KOPT-K1 (cell line): ENCODE data around the gene SYT1.
"Not testable (repeated sequence)": the region's sequence is repeated elsewhere in the genome, so short reads cannot be mapped to it uniquely, and the experiment has no call there.

Experiments used
- H3K27ac ChIP-seq: fragments of 200-600 bp; sonication (generic); 2 replicates; pipeline ENCODE4 v1.5.1; 2016; ENCODE audit warnings: antibody characterized with exemption, mild to moderate bottlenecking, low read depth, low read length; ENCODE audit not compliant: poor library complexity, severe bottlenecking
- H3K36me3 ChIP-seq: fragments of 200-600 bp; sonication (generic); 2 replicates; pipeline ENCODE4 v1.5.1; 2017; ENCODE audit warnings: antibody characterized with exemption, mild to moderate bottlenecking, low read length, moderate library complexity; ENCODE audit not compliant: insufficient read depth
- H3K9me3 ChIP-seq: fragments of 200-600 bp; sonication (generic); 2 replicates; pipeline ENCODE4 v1.5.1; 2017; ENCODE audit warnings: antibody characterized with exemption, low read length, mild to moderate bottlenecking; ENCODE audit not compliant: insufficient read depth, poor library complexity, severe bottlenecking

The SYT1 gene

DNA sequence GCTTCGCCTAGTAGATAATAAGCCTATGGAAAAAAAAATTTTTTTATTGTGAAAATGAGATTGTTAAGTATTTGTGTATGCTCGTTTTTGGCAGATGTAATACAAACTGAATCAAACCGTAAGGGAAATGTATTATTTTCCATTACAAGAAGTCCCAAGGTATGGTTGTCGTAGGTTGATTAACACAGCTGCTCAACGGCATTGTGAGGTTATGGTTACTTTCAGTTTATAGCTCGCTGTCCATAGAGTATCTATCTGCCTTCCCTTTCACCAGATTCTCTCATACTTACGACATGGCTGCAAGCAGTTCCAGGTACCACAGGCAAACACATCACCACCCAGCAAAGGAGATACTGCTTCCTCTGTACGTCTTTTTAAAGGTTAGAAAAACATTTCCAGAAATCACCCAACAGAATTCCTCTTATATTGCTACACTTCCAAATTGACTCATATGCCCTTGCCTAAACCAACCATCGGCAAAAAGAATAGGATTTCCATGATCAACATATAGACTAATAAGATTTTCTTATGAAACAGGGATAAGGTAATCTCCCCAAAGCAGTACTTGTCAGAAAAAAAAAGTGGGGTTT, 338.6 kb downstream of the SYT1 start:
- Histone ChIP-seq H3K9me3 (no peaks in the 10 kb centered on the region), H3K36me3 (no peaks in the 10 kb centered on the region), H3K27ac (no peak overlapping the region)

DNA sequence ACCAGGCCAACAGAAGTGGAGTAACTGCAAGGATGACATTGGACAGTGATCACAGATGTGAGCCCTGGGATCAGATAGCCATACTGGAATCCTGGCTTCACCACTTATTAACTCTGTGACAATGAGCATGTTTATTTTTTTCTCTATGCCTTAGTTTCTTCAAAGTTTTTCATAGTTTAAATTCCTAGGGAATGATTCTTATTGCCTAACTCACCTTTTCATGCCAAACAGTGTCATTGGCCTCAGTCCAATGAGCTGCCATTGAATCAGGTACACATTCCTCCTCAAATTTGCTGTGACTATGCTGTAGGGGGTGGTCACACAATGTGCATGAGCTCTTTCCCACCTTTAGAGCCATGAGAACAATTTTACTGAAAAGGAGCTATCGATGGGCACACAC, 342.3 kb downstream of the SYT1 start:
- no peaks in the 10 kb centered on the region for H3K36me3 ChIP-seq
- no peak overlapping the region for H3K27ac ChIP-seq
- H3K9me3 ChIP-seq, result peaks cover 3% of the 10 kb centered on the region

DNA sequence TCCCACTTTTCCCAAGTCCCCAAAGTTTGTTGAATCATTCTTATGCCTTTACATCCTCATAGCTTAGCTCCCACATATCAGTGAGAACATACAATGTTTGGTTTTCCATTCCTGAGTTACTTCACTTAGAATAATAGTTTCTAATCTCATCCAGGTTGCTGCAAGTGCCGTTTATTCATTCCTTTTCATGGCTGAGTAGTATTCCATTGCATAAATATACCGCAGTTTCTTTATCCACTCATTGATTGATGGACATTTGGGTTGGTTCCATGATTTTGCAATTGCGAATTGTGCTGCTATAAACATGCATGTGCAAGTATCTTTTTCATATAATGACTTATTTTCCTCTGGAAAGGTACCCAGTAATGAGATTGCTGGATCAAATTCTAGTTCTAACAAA, 345.8 kb downstream of the SYT1 start:
- H3K36me3 ChIP-seq, H3K27ac ChIP-seq, H3K9me3 ChIP-seq: not testable (repeated sequence)

DNA sequence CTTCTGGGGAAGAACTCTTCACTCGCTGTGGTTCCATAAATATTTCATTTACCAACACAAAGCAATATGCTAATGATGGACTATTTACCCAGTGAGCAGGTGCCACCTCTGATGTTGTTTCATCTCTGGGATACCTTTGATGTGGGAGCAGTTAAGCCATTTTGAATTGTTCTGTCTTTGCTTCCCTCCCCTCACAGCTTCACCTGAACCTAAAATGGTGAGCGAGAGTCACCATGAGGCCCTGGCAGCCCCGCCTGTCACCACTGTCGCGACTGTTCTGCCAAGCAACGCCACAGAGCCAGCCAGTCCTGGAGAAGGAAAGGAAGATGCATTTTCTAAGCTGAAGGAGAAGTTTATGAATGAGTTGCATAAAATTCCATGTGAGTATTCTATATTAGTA, 352.7 kb downstream of the SYT1 start:
- peaks cover 53% of the 10 kb centered on the region for H3K9me3 ChIP-seq
- H3K36me3 ChIP-seq, result peaks cover 12% of the 10 kb centered on the region
- no peak overlapping the region for H3K27ac ChIP-seq

DNA sequence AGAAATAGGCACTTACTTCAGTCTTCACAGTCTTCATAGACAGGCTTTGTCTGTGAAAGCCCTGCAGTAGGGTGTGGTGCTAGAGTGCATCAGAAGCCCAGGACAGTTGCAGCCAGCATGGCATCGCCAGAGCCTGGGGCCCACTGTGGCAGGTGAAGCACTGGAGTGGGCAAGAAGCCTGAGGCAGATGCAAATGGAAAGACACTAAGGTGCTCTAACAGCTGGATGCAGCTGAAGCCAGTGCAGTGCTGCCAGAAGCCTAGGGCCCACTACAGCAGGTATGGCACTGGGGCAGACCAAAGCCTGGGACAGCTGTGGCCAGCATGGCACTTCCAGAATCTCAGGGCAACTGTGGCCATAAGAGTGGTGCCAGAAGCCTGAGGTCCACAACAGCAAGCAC, 358.6 kb downstream of the SYT1 start:
- Histone ChIP-seq H3K9me3 (peaks cover 50% of the 10 kb centered on the region), H3K36me3 (peaks cover 11% of the 10 kb centered on the region), H3K27ac (peak overlapping the region; percentile 97)

DNA sequence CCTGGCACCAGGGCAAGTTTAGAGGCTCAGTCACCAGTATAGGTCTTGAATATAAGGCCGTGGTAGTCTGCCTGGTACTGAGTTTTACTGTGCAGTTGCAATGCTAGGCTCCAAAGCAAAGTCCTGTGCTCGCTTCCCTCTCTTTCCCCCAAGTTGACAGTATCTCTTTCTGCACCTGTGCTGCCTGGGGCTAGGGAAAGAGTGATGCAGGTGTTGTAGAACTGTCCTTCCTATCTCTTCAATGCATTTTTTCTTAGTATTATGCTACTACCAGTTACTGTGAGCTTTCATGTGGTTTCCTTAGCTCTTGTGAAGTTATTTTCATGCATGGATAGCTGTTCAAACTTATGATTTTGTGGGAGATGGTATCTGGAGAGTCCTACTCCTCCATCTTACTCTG, 359.2 kb downstream of the SYT1 start:
- peaks cover 5% of the 10 kb centered on the region; the same call in 1 of the 2 replicates for H3K36me3 ChIP-seq
- H3K27ac ChIP-seq, result peak overlapping the region; percentile 97
- peaks cover 45% of the 10 kb centered on the region for H3K9me3 ChIP-seq

DNA sequence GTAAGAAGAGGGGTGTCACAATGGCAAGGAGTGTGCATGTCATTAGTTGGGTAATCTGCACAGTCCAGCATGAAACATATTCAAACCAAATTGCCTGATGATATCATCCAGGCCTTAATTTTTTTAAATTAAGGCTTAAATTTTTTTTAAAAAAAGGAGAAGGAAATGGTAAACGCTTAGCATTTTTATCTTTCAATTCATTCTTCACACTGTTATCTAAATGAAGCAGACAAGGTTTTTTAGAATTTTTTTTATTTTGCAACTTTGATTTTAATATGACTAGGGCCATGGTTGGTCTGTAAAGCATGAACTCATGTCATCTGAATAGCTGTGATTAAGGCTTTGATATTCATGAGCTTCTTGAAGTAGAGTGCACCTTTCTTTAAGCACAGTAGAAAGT, 362.5 kb downstream of the SYT1 start:
- no peaks in the 10 kb centered on the region for H3K36me3 ChIP-seq
- peaks cover 12% of the 10 kb centered on the region for H3K9me3 ChIP-seq
- no peak overlapping the region for H3K27ac ChIP-seq

DNA sequence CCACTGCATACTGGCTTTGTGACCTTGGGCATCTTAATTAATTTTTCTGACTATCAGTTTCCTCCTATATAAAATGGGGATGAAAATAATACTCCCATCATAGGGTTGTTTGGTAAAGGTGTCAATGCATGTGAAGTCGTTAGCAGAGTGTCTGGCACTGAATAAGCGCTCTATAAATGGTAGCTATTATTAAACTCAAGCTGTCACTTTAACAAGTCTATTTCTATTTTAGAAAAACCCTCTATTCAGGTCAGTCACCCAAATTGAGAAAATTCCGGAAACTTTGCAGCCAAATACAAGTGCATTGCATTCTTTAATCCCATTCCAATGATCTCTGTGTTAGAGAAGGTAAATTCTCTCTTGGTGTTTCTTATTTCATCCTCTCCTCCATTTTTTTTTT, 363.1 kb downstream of the SYT1 start:
- Histone ChIP-seq H3K36me3 (no peaks in the 10 kb centered on the region), H3K9me3 (peaks cover 6% of the 10 kb centered on the region), H3K27ac (no peak overlapping the region)

DNA sequence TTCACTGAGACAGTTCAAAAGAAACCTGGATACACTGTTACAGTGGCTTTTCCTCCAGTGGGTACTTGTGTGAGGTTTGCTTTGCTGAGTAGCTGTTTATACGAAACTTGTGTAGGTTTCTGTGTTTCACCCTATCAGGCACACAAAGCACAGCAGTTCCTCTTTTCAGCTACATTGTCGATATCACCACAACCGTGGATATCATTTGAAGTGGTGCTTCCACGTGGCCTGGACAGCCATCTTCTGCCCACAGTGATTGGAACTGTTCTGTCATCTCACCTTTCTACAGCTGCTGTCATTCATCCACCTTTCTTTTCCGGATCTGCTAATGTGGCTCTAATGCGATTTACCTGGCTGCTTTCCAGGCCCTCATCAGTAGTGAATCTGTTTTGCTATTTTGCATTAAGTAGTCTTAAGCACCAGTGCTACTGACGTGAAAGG, 368.8 kb downstream of the SYT1 start:
- H3K27ac ChIP-seq, result peak overlapping the region; percentile 37
- H3K9me3 ChIP-seq, result no peaks in the 10 kb centered on the region
- no peaks in the 10 kb centered on the region for H3K36me3 ChIP-seq

DNA sequence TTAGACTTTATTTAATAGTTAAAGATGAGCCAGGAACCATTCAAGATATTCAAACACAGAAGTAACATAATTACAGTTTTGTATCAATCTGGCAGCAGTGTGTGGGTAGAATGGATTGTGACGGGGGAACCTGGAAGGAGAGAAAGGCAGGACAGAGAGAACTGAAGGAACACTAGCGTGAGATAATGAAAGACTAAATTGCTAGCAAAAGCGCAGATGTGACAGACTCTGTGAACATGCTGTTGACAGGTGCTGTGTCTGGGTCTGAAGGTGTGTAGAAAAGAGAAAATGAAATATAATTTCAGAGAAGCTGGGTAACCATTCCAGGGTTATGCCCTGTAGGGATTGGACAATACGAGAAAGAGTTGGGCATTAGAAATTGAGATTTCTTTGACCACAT, 372.3 kb downstream of the SYT1 start:
- Histone ChIP-seq H3K9me3 (peaks cover 3% of the 10 kb centered on the region), H3K36me3 (no peaks in the 10 kb centered on the region), H3K27ac (no peak overlapping the region)

DNA sequence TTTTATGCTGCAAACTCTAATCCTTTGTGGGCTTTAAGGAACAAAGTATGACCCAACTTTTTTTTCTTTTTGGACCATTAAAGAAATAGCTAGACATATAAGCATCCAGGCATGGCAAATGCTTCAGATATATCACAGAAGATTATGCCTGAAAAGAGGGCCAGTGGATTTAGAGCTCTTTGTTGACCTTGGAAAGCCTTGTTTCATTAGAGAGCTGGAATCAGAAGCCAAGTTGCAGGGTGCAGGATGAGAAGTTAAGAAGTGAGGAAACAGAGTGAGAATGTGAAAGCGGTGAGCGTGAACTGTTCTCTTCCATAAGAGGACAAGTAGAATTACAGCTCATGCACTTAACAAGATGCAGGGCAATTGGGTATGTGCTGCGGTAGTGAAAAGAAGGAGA, 373.7 kb downstream of the SYT1 start:
- H3K36me3 ChIP-seq, result no peaks in the 10 kb centered on the region; the same call in 1 of the 2 replicates
- H3K27ac ChIP-seq, result no peak overlapping the region
- H3K9me3 ChIP-seq, result peaks cover 16% of the 10 kb centered on the region

DNA sequence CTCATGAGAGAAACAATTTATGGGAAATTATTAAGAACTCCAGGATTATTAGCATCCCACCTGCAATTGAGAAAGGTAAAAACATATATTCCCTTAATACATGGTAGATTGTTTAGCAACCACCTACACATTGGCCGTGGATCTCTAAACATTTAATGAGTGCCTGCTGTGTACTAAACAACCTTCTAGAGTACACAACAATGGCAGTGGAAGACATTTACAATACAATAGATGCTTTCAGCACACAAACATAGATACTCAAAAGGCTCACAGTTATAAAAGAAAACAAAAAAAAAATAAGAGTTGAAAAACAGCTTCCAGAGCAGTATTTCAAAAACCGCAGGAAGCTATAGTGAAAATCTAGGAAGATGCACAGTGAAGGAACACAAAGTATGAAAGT, 382.9 kb downstream of the SYT1 start:
- no peak overlapping the region for H3K27ac ChIP-seq
- no peaks in the 10 kb centered on the region; the same call in 1 of the 2 replicates for H3K36me3 ChIP-seq

DNA sequence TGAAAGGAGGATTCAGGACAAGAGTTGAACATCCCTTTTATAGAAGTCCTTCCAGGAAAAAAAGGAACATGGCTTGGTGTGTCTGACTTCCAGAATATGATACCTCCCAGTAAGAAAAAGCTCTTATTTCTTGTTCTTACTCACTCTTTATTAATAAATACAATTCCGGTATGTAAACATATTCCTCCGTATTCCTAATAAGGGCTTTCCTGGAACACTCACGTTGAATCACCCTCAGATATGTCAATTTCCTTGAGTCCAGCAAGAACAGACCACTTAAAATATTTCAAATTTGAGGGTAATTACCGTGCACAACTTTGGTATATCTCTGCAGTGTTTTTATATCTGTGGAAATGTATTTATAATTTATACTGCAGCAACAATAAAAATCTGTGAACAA, 385.6 kb downstream of the SYT1 start:
- Histone ChIP-seq H3K36me3 (no peaks in the 10 kb centered on the region), H3K27ac (no peak overlapping the region), H3K9me3 (peaks cover 13% of the 10 kb centered on the region)

More for the DNA sequence above, 382.9 kb downstream of the SYT1 start:
- peaks cover 12% of the 10 kb centered on the region for H3K9me3 ChIP-seq

DNA sequence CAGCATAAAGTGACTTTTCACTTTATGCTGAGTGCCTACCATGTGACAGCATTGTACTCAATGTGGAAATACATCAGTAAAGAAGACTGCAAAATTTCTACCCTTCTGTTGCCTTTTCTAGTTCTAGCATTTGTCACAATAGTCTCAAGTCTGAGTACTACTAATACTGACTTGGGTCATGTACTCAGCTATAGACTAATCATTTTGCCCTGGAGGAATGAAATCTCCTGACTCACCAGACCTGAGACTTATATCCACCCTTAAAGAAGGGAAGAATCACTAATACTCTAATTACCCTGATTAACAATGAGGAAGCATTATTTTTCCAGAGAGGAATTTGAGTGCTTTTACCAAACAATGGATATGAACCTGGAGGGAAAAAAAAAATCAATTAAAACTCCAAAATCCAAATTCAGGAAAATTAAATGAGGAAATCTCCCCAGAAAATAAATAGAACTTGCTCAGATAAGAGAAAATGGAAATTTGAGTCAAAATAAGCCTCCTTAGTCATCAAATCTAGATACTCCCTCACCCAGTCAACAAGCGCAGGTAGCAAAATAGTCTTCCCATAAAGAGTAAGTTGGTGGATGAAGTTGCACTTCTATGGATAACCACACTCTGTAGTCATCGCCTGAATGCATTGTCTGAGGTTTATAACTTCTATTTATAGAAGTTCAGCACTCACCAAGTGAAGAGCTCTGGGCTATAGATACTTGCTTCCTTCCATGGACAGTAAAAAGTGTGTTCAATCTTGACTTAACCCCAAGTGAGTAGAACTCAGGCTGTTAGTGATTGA, 386.6 kb downstream of the SYT1 start:
- no peaks in the 10 kb centered on the region for H3K36me3 ChIP-seq
- peaks cover 13% of the 10 kb centered on the region for H3K9me3 ChIP-seq
- H3K27ac ChIP-seq, result no peak overlapping the region

DNA sequence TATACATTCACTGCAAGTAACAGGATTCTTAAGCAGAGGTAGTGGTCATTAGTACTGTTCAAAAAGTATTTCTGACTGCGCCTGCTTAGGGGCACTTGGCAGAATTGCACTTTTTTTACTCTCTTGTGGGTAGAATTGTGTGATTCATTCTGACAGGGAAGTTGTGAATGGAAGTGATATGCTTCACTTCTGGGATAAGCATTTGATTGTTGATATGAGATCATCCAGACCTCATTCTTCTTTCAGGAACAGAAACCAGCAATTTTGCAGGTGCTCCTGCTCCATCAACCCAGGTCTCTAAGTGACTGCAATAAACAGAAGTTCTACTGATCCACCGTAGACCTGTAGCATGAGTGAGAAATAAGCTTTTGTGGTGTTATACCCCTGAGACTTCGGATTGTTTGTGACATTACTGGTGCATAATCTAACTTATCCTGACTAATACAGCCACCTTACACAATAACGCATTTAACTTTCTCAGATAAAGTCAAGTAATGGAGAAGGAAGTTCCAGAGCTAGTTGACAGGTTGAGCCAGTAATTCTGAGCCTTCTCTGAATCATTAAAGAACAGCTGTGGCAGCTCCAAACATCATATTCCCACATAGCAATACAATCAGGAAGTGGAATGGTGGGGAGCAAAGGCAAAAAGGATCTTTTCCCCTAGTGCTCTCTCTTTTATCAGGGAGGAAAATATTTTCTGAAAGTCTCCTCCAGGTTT, 387.9 kb downstream of the SYT1 start:
- Histone ChIP-seq H3K36me3 (no peaks in the 10 kb centered on the region), H3K27ac (no peak overlapping the region)

More for the DNA sequence above, 387.9 kb downstream of the SYT1 start:
- H3K9me3 ChIP-seq, result peaks cover 13% of the 10 kb centered on the region
